Measurements from ENCODE around the gene RAP1GAP.

RAP1GAP gene

DNA sequence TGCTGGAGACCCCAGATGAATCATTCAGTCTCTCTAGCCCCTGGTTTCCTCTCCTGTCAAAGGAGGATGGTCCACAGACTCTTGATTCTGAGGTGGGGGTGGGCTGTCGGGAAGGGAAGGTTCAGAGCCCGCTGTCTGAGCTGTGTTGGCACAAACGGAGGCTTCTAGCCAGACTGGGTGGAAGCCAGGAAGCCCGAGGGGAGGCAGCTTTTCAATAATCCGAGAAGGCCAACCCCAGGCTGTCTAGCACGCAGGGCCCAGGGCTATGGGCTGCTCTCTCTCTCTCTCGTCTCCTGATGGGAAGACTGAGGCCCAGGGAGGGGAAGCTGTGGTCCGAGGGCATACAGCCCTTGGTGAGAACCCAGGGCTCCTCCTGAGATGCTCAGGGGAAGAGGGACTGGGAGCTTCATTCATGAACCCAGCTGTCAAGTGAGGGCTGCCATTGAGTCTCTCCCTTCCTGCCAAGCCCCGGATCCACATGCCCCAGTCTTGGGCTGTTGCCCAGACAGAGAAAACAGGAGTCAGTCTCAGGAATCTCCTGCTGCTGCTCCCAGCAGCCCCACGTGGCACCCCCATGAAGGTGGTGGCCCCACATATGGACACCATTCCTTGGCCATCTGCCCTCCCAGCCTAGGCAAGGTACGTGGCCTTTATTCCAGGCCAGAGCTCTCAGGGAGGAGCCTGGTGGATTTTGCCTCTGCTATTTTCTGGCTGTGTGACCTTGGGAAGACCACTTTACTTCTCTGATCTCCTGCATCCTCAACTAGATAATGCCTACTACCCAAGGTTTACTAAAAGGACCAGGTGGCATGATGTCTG, 44.4 kb downstream of the RAP1GAP start:
- DNase-seq, result no peak

DNA sequence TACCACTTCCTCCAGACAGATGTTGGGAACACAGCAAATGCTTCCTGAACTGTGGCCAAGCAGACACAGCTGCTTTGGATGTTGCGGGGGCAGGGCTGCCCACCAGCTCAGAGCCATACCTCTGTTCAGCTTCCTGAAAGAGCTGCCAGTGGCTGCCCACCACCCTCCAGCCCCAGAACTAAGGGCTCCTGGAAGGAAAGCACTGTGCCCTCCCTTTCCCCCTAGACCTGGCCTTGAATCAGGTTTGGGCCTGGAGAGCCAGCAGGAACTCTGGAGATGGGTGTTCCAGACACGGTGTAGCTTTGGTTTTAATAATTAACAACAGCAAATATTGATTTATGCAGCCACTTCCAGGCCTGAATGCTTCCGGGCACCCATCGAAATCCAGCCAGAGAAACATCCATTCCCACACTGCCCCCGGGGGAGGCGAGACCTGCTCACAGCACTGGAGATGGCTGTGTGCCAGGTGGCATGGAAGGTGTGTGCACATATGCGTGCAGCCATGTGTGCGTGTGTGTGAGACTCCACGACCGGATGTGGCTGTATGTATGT, 45.7 kb downstream of the RAP1GAP start:
- peak; percentile 59 for DNase-seq

DNA sequence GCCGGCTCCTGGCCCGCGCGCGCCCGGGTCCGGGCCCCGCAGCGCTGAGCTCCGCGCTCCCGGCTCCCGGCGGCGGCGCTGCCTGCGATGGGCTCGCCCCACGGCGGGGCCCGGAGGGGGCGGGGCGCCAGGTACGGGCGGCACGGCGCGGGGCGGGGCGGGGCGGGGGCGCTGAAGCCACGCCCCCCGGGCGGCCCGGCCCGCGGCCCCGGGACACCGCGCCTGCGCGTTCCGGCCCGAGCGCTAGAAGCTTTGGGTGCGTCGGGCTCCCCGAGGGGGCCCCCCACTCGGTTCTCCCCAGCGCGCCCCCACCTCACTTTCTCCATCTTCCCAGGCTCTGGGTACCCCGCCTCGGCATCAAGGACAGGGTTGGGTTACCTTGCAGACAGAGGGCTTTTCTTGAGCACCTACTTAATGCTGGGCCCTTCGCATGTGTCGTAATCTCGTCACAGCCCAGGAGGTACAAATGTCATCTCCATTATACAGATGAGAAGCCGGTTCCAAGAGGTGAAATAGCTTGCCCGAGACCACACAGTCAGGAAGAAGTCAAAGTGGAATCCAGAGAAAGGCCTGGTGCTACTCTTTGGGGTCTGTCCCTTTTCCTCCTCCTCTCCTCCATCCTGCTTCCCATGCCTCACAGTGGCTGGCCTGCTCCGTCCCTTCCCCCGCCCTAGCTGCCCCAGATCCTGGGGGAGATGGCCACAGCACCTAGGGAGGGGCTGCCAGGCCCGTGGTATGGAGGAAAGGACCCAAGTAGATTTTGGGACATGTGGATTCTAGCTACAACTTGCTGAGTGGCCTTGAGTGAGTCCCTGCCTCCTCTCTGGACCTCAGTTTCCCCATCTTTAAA, 46.5 kb downstream of the RAP1GAP start:
- DNase-seq, result no peak

DNA sequence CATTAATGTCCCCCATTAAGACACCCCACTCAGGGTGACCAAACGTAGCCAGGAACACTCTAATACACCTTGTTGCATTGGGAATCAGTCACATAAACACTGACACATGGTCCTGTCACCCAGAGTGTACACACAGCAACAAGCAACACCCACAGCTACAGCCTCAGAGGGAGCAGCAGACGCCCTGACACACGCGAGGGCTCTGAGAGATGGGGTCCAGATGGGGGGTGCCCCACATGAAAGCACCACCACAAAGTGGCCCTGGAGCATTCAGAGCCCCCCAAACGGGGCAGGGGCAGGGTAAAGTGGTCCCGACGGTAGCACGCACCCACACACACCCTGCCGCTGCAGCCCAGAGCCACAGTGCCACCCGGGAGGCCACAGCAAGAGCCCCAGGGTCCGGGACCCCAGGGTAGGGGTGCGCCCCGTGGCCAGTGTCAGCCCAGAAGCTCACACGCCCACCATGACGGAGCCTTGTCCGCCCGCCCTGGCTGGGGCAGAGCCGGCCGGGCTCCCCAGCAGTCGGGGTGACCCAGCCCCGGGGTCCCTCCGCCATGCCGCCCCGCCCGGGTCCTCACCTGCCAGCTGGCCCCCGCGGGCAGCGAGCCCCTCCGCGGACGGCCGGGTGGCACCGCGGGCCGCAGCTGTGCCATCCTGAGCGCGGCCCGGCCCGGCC, 47.3 kb downstream of the RAP1GAP start:
- DNase-seq, result no peak

DNA sequence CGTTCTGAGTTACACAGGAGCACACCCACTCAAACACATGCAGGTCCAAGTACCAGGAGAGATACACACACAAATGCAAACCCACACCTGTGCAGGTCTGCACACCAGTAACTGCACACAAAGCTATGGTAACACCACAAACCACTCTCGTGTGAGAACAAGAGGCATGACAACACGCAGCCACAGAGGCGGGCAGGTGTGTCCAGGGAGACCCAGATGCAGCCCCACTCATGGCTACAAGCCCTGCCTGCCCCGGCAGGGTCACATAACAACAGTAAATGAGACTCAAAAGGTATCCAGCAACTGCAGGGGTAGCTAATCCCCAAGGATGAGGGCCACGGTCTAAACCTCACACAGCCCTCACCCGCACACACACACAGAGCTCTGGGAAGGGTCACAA, 48.1 kb downstream of the RAP1GAP start:
- DNase-seq, result no peak

DNA sequence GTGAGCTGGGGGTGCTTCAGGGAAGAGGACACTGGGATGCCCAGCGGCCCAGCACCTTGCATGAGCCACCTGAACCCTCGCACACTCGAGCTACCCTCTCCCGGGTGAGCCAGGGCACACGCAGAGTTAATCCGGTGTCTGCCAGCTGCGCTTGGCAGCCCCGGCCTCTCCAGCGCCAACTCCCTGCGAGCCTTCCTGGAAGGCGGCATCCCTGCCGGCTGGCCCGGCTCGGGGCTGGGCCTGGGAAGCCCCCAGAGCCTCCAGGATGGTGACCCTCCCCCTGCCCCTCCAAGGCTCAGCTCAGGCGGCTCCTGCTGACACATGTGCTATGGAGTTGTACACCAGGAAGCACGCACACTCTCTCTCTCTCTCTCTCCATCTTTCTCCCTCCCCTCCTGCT, 48.7 kb downstream of the RAP1GAP start:
- DNase-seq, result peak; percentile 58

DNA sequence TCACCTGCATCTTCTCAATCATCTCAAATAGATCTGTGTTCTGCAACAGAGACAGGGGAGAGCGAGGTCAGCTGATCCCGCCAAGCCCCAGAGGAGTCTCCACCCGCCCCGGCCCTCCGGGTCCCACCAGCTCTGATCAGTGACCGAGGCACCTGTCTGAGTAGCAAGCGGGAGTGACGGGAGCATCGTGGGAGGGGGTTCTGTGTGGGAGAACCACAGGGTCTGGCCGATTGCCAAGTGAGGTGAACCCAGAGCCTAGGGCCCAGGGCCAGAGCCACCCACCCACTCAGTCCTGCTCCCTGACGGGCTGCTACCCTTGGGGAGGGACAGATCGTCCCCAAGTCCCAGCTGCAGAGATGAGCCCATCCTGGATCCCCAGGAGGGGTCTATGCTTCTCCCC, 49.1 kb downstream of the RAP1GAP start:
- no peak for DNase-seq

DNA sequence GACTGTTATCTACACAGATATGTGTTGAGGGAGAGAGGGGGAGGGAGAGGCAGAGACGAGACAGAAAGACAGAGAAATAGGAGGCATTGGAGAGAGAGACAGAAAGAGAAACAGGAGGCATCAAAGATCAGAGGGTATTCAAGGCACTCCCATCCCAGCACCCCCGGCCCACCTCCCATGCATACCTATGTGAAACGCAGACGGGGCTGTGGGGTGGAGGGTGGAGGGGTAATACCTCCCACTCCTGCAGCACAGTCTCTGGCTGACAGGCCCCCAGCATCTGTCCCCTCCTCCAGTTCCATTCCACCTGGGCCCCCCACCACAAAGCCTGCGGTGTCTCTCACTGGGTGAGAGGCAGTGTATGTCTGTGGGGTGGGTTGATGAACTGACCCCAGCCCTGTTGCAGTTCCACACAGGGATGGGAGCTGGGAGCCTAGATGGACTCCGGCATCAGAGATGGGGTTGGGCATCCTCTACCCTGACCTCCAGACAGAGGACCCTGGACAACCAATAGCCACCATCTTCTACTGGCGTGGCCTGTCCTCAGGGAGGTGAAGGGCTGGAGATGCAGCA, 49.7 kb downstream of the RAP1GAP start:
- no peak for DNase-seq

DNA sequence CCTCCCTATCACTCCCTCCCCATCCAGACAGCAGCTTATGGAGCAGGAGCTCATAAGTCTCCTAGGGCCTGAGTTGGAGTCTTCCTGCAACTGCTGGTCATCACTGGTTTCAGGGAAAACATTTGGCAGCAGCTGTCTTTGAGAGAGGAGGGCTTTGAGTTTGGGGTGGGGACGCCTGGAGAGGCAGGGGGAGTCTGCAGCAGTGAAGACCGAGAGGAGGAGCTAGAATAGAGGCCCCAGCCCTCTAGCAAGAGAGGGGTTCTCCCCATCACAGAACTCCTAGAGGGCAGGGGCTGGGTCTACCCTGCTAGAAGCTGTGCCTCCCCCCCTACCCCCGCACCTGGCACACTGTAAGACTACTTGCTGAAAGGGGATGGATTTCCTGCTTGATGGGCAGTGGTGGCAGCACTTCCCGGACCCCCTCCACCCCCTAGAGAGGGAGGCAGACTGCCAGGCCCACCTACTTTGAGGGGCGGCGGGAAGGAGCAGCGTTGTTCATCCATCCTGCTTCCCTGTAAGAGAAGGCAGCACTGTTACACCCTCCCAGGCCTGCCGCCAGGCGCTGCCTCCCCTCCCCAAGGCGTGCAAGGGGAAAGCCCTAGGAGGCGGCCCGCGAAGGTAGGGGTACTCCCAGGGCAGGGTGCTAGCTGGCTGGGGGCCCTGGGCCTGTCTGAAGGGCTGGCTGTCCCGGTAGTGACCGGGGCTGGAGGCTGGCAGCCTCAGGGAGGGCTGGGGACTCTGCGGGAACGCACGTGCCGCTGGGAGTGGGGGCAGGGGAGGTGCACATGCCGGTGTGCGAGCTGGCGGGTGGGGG, 50.4 kb downstream of the RAP1GAP start:
- peak; percentile 17 for DNase-seq

DNA sequence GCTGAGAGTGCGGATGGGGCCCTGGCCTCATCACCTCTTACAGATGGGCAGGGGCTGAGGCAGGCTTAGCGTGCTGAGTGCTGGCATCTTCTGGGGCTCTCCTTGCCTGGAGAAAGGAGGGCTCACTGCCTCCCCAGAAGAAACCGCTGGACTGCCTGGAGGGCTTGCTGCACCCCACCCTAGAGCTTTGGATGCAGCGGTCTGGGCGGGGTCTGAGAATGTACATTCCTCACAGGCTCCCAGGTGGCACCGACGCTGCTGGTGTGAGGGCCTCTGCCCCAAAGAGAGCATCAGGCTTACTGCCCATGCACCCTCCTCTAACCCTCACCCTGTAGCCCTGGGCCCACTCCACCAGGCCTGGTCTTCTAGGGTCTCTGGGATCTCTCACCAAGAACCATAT, 51.1 kb downstream of the RAP1GAP start:
- DNase-seq, result no peak

DNA sequence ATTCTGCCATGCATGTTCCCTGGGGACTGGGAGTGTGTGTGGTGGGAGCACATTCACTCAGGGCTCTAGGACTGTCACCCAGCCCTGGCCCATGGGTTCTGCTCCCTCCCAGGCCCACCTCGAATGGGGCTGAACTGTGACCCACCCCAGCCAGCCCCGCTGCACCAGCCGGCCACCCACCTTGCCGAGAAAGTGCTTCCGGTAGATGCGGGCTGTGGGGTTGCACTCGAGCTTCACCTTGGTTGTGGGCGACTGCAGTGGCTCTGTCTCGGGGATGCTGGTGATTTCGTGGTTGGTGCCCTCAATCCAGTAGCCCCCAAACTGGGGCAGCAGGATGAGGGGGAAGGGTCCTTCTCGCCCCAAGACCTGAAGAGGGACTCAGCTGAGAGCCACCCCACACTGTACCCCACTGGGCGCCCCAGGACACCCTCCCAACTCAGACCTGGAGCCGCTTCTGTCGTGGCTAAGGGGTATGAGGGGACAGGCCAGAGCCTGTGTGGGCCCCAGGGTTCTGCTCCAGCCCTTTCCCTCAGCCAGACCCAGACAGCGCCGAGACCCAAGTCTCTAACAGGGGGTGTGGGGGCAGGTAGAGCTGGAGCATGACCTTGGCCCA, 51.9 kb downstream of the RAP1GAP start:
- no peak for DNase-seq

DNA sequence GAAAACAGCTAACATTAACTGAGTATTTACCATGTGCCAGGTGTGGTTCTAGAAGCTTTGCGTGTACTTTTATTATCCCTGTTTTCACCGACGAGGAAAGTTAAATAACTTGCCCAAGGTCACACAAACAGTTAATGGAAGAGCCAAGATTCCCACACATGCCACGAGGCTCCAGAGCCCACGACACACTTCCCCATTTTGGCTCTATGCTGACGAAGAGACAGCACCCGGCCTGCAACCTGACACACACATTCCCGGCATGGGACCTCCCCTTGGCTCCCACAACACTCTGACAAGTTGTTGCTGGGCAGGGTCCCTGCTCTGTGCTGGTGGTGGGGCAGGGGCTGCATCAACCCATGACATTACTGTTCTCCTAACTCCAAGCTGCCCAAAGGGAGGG, 52.8 kb downstream of the RAP1GAP start:
- no peak for DNase-seq

DNA sequence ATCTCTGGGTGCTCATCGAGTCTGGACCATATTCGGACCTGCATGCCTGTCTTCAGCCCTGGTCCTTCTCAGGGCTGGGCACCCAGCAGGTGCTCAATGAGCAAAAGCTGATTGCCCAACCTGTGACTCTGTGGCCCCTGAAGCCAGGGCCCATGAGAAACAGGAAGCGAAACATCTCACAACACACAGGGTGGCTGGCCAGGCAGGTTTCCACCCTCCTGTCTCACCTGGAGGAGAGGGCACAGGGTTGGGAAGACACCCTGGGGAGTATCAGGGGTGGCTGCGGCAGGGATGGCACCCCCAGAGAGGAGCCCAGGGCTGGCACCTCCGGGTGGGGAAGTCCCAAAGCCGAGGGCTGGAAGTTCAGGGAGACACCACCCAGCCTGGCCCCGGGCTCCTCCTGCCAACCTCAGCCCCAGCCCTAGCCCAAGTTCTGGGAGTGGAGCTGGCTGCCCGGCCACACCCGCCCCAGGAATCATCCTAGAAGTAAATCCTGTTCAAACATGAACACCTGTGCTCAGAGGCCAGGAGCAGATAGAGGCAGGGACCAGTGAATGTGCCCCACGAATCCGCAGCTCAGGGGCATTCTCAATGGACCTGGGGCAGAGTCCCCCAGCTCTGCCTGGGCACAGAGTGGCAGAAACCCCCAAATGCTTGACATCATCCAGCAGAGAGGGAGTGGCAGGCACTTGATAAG, 54.6 kb downstream of the RAP1GAP start:
- no peak for DNase-seq

DNA sequence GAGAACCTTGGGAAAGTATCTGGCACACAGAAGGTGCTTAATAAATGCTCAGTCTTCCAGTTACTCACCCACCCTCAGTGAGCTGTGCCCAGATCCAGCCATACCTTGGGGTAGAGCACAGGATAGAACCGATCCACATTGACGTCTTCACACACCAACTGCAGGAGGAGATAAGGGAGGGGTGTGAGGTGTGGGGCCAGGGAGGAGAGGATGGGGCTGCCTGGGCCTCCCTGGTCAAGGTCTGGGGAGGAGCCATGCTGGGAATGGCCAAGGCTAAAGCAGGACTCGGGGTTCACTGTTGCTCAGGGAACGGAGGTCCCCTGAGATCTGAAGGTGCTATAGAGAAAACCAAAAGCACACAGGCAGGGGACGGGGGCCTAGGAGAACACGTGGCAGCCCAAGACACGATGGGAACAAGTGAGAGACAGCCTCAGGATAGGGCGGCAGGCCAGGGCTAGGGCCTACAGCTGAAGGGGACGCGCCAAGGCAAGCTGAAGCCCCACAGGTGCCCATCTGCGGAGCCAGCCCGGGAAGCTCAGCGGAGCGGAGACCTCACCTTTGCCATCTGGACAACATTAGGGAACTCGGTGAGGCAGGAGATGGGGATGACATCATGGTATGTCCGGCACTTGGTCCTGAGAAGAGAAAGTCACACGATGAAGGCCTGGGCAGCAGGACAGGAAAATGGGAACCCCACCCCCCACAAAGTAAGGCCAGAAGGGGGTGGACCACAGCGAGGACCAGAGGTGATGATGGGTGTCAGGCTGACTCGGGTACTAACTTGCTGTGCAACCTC, 55.9 kb downstream of the RAP1GAP start:
- DNase-seq, result no peak

DNA sequence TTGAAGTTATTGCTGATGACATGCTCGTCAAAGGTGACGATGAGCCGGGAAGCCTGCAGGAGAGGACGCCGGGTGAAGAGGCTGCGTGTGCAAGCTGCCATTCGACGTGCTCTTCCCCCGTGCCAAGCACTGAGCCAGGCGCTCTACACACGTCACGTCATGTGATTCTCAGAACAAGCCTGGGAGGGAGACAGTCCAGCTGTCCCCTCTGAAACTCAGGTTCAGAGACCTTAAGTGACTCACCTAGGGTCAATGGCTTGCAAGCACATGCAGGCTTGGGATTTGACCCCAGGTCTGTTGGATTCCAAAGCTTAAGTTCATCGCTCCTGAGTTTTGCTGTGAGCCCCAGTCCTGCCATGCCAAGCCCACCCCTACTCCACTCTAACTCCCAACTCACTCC, 57.1 kb downstream of the RAP1GAP start:
- DNase-seq, result no peak

DNA sequence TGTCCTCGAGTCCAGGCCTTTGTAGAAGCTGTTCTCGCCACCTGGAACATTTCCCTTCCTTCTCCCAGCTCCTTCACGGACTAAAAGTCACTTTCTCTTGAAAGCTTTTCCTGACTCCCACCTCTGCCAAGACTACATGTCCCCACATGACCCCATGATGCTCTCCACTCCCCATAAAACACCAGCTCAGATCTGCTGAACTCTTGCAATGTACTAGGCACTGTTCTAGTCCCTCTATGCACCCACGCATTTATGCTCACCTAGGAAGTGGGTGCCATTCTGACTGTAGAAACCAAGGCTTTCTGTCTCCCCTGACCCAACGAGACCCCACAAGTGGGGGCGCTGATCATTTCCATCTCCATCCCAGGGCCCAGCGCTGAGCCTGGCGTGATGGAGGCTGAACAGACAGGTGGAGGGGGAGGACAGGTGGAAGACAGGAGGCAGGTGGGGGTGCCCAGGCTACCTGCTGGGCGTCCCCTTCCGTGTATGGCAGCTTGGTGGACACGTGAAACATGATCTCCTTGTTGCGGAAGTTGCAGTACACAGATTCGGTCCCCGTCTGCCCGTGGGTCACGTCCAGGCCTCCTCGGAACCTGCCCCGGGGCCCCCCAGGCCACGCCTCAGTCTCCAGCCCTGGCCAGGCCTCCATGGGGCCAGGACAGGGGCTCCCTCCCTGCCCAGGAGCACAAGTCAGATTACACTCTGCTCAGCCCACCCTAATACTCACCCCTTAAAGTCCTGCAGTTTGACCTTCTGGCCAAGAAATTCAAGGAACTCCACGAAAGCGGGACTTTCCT, 58.0 kb downstream of the RAP1GAP start:
- DNase-seq, result no peak

DNA sequence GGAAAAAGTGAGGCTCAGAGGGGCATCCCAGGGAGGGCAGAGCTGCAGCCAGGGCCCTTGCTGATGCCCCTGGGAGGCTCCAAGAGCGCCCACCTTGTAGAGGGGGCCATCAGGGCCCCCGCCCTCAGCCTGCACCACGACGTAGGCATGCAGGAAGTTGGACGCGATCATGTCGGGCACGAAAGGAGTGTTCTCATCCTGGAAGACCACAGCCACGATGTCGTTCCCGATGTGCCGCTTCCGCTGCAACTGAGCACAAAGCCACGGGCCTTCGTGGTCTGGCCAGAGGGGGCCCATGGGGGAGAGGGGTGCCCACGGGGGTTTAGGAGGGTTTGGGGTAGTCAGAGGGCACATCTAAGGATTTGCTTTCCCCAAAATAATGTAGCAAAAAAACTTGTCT, 59.1 kb downstream of the RAP1GAP start:
- DNase-seq, result no peak

DNA sequence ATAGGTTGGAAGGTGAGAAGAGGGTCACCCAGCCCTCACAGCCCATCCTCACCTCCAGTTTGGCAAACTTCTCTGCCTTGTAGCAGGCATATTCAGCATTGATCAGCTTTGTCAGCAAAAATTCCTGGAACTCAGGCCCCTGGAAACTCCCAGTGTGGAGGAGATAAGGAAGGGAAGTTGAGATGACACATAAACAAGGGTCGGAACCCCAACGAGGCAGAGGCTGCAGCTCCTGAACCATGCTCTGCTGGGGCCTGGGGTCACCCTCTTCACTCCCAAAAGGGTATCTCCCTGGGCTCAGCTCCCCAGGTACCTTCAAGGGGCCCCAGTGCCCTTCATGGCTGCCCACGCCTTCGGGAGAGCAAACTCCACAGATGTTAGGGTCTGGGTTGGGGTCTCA, 60.4 kb downstream of the RAP1GAP start:
- no peak for DNase-seq
